PC-3 (cell line): Measurements from ENCODE around the gene NOTCH1. TPM values are rescaled to one million over a fixed set of nuclear protein-coding genes. Genes with fewer than 3 reads are reported as not detected.

Experiments
- ATAC-seq: fragments of 200-7000 bp; cut with Tn5 transposase; 2 replicates; pipeline ENCODE4 v1.9.1; 2020; ENCODE audit warnings: mild to moderate bottlenecking, moderate library complexity
- BruUV-seq: library from RNA; stranded (reverse); fragments of 400-500 nt; replicated peaks from 2 replicates; lab custom pipeline; 2021; lab: Mats Ljungman, UMichigan
- CTCF ChIA-PET: fragments of 300-600 bp; sonication (Branson Sonifier 250); formaldehyde crosslinking; loops from one replicate; lab custom pipeline; 2022; ENCODE audit warnings: antibody characterized with exemption; lab: Charles Lee
- POLR2A ChIA-PET: fragments of 300-600 bp; sonication (Branson Sonifier 250); formaldehyde crosslinking; loops from one replicate; lab custom pipeline; 2022; ENCODE audit warnings: antibody characterized with exemption; ENCODE audit not compliant: unreplicated experiment; lab: Charles Lee
- DNase-seq: peaks from one replicate; pipeline ENCODE4 v3.0.0-alpha.2; 2015
- H2AFZ ChIP-seq: fragments of 300-600 bp; sonication (generic); 2 replicates; pipeline ENCODE4 v1.6.0; 2016; ENCODE audit warnings: antibody characterized with exemption, low read length
- H3F3A ChIP-seq: fragments of 300-600 bp; sonication (generic); one replicate; pipeline ENCODE4 v1.6.0; 2017; ENCODE audit warnings: antibody characterized with exemption, low read length, control low read depth, mild to moderate bottlenecking; ENCODE audit not compliant: unreplicated experiment
- H3K27ac ChIP-seq: fragments of 300-600 bp; sonication (generic); 2 replicates; pipeline ENCODE4 v1.5.1; 2016; ENCODE audit warnings: mild to moderate bottlenecking, low read length
- H3K27me3 ChIP-seq: fragments of 300-600 bp; sonication (generic); 2 replicates; pipeline ENCODE4 v1.6.1; 2016; ENCODE audit warnings: low read length, mixed read lengths
- H3K36me3 ChIP-seq: fragments of 300-600 bp; sonication (generic); 2 replicates; pipeline ENCODE4 v1.6.1; 2016; ENCODE audit warnings: low read depth, mixed run types, low read length, mixed read lengths
- H3K4me1 ChIP-seq: fragments of 300-600 bp; sonication (generic); 2 replicates; pipeline ENCODE4 v1.5.1; 2016; ENCODE audit warnings: low read length; ENCODE audit not compliant: insufficient read depth
- H3K4me2 ChIP-seq: fragments of 300-600 bp; sonication (generic); 2 replicates; pipeline ENCODE4 v1.6.0; 2016; ENCODE audit warnings: low read length
- H3K4me3 ChIP-seq: fragments of 300-600 bp; sonication (generic); 2 replicates; pipeline ENCODE4 v1.5.1; 2016; ENCODE audit warnings: mild to moderate bottlenecking, low read length, mixed read lengths
- H3K79me2 ChIP-seq: fragments of 300-600 bp; sonication (generic); 2 replicates; pipeline ENCODE4 v1.6.1; 2017; ENCODE audit warnings: low read length, mixed read lengths
- H3K9ac ChIP-seq: fragments of 300-600 bp; sonication (generic); 2 replicates; pipeline ENCODE4 v1.6.0; 2016; ENCODE audit warnings: mild to moderate bottlenecking, low read length
- H3K9me2 ChIP-seq: fragments of 300-600 bp; sonication (generic); replicated peaks from 2 replicates; pipeline ENCODE4 v1.6.1; 2016; ENCODE audit warnings: mixed run types, low read length, mixed read lengths
- H3K9me3 ChIP-seq: fragments of 300-600 bp; sonication (generic); 2 replicates; pipeline ENCODE4 v1.6.1; 2016; ENCODE audit warnings: low read length, mixed read lengths
- H4K20me1 ChIP-seq: fragments of 300-600 bp; sonication (generic); 2 replicates; pipeline ENCODE4 v1.6.1; 2016; ENCODE audit warnings: low read length, mixed read lengths
- EZH2 ChIP-seq: fragments of 300-600 bp; sonication (generic); IDR thresholded peaks from one replicate; pipeline ENCODE4 v1.6.1; 2017; ENCODE audit warnings: antibody characterized with exemption, mild to moderate bottlenecking, low read length; ENCODE audit not compliant: unreplicated experiment
- EZH2phosphoT487 ChIP-seq: fragments of 300-600 bp; sonication (generic); IDR thresholded peaks from 2 replicates; pipeline ENCODE4 v1.6.1; 2018; ENCODE audit warnings: mild to moderate bottlenecking, antibody characterized with exemption, low read length, borderline replicate concordance
- intact Hi-C: fragments of 100-400 bp; cut with micrococcal nuclease; formaldehyde crosslinking; loops from 2 replicates; pipeline ENCODE4 v1.9.0; 2023
- total RNA-seq: library from RNA; depleted of rRNA; stranded (reverse); fragments of >200 nt; gene quantifications from 2 replicates; pipeline ENCODE4 v1.2.3, GENCODE V29; 2014
- TF ChIP-seq, protein P1 (sequence below): fragments of 300-600 bp; sonication (generic); conservative IDR thresholded peaks from 2 replicates; pipeline ENCODE4 v1.5.1; 2017; ENCODE audit warnings: antibody characterized with exemption, low read depth, mild to moderate bottlenecking, low read length

Gene NOTCH1
- total RNA-seq, 1 experiment from 2014 or later = 14.3 TPM

DNA sequence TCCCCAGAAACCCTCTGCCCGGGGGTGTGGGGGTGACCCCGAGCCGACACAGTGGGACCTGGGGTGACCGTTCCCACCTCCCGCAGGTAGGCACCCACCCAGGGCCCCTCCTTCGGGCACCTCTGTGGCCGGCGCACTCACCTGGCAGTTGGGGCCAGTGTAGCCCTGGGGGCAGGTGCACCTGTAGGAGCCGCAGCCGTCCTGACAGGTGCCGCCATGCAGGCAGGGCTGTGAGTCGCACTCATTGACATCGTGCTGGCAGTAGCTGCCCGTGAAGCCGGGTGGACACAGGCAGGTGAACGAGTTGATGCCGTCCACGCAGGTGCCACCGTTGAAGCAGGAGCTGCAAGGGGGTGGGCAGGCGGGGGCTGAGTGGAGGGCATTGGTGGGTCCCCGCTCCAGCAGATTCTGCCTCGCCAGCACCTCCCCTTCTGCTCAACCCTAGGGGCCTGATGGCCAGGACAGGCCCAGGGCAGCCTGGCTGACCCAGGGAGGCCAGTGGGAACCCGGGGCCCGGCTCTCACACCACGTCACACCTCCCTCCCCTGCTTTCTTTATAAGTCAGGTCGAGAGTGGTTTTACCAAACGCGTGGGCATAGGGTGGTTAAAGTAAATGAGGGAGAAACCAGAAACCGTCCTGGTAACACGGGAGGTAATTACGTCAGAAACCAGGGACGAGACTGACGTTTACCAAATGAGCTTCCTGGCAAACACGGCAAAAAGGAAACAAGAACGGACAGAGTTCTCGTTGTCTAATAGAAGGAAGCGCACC, 36.9 kb downstream of the NOTCH1 start:
- Histone ChIP-seq H3F3A (no peaks in the 10 kb centered on the region), H3K79me2 (no peaks in the 10 kb centered on the region), H2AFZ (no peak overlapping the region), H3K9me3 (no peaks in the 10 kb centered on the region), H3K27ac (no peak overlapping the region), H3K4me2 (no peak overlapping the region), H3K4me1 (no peaks in the 10 kb centered on the region), H3K9ac (no peak overlapping the region), H3K27me3 (no peaks in the 10 kb centered on the region), H4K20me1 (no peaks in the 10 kb centered on the region), H3K36me3 (peaks cover 2% of the 10 kb centered on the region; the same call in 1 of the 2 replicates), H3K4me3 (no peak overlapping the region), H3K9me2 (no peaks in the 10 kb centered on the region)
- no peak for DNase-seq
- CTCF ChIA-PET = no interaction called here
- POLR2A ChIA-PET = no interaction called here
- no peak for ATAC-seq
- TF ChIP-seq, protein P1, sequence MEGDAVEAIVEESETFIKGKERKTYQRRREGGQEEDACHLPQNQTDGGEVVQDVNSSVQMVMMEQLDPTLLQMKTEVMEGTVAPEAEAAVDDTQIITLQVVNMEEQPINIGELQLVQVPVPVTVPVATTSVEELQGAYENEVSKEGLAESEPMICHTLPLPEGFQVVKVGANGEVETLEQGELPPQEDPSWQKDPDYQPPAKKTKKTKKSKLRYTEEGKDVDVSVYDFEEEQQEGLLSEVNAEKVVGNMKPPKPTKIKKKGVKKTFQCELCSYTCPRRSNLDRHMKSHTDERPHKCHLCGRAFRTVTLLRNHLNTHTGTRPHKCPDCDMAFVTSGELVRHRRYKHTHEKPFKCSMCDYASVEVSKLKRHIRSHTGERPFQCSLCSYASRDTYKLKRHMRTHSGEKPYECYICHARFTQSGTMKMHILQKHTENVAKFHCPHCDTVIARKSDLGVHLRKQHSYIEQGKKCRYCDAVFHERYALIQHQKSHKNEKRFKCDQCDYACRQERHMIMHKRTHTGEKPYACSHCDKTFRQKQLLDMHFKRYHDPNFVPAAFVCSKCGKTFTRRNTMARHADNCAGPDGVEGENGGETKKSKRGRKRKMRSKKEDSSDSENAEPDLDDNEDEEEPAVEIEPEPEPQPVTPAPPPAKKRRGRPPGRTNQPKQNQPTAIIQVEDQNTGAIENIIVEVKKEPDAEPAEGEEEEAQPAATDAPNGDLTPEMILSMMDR = no peak
- no peak for TF ChIP-seq EZH2phosphoT487
- TF ChIP-seq EZH2 = no peak
- intact Hi-C loops = no loop called here
- BruUV-seq = no TSS peak

DNA sequence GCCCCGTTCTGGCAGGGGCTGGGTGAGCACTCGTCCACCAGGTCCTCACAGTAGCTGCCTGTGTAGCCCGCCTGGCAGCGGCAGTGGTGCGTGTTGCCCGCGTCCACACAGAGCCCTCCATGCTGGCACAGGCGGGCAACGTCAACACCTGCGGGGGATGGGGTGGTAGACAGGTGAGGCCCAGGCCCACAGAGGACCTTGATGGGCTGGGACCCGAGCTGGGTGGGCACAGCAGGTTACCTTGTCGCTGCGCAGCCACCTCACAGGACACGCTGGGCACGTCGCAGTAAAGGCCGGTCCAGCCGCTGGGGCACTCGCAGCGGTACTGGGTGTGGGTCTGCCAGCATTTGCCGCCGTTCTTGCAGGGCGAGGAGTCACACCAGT, 37.9 kb downstream of the NOTCH1 start:
- Histone ChIP-seq H4K20me1 (no peaks in the 10 kb centered on the region), H3K27ac (no peak overlapping the region), H3K9me2 (no peaks in the 10 kb centered on the region), H3K27me3 (no peaks in the 10 kb centered on the region), H3F3A (no peaks in the 10 kb centered on the region), H3K4me1 (no peaks in the 10 kb centered on the region), H3K9me3 (no peaks in the 10 kb centered on the region), H2AFZ (no peak overlapping the region), H3K36me3 (peaks cover under 1% of the 10 kb centered on the region; the same call in 1 of the 2 replicates), H3K4me2 (no peak overlapping the region), H3K79me2 (no peaks in the 10 kb centered on the region), H3K9ac (no peak overlapping the region), H3K4me3 (no peak overlapping the region)
- intact Hi-C loops = no loop called here
- TF ChIP-seq, protein P1 = no peak
- no peak for TF ChIP-seq EZH2phosphoT487
- TF ChIP-seq EZH2 = no peak
- ATAC-seq = no peak
- no peak for DNase-seq
- ChIA-PET POLR2A (no interaction called here), CTCF (no interaction called here)
- no TSS peak for BruUV-seq

DNA sequence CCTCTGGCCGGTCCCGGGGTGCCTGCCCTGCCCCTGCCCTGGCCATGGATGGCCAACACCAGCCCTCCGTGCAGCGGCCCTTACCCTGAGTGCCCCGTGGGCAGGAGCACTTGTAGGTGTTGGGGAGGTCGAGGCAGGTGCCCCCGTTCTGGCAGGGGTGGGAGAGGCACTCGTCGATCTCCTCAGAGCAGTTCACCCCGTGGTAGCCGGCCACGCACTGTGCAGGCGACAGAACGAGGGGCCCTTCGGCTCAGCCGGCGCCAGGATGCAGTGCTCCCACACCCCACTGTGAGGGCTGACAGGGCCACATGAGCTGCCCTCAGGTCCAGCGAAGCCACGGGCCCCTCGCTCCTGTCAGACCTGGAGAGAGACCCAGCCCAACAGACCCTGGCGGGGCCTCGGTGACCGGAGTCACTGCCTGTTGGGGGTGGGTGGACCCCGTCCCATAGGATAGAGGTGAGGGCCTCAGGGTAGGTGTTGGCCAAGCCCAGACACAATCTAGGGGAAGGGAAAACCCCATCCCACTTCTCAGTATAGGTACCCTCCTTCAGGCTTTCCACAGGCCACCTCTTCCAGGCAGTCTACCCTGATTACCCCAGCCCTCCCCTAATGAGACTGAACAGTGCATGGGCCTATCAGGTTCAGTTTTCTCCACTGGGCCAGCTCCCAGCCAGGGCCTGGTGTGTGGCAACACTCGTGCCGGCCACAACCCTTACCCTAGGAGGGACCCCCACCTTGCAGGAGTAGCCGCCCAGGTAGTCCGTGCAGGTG, 38.4 kb downstream of the NOTCH1 start:
- H3K36me3 ChIP-seq = no peaks in the 10 kb centered on the region
- ATAC-seq = no peak
- no peak overlapping the region for H3K4me3 ChIP-seq
- H2AFZ ChIP-seq = no peak overlapping the region
- intact Hi-C loops = no loop called here
- H3K27ac ChIP-seq = no peak overlapping the region
- BruUV-seq = no TSS peak
- no peak overlapping the region for H3K9ac ChIP-seq
- POLR2A ChIA-PET = no interaction called here
- DNase-seq = no peak
- CTCF ChIA-PET = no interaction called here
- no peaks in the 10 kb centered on the region for H3K9me2 ChIP-seq
- no peak overlapping the region for H3K4me2 ChIP-seq
- TF ChIP-seq EZH2phosphoT487 (no peak), EZH2 (no peak)
- TF ChIP-seq, protein P1 = no peak
- no peaks in the 10 kb centered on the region for H3K9me3 ChIP-seq
- H3K4me1 ChIP-seq = no peaks in the 10 kb centered on the region
- no peaks in the 10 kb centered on the region for H3F3A ChIP-seq
- H3K79me2 ChIP-seq = no peaks in the 10 kb centered on the region
- H3K27me3 ChIP-seq = no peaks in the 10 kb centered on the region
- H4K20me1 ChIP-seq = no peaks in the 10 kb centered on the region
